ENCODE measurements around the gene GARIN1A.

DNA sequence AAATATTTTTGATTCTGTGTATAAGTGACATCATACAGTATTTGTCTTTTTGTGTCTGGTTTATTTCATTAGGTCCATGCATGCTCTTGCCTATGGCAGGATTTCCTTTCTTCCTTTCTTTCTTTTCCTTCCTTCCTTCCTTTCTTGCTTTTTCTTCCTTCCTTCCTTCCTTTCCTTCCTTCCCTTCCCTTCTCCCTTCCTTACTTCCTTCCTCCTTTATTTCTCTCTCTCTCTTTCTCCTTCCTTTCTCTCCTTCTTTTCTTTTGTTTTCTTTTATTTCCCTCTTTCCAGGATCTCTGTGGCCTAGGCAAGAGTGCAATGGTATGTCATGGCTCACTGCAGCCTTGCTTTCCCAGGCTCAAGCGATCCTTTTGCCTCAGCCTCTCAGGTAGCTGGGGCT lies 35.7 kb downstream of the GARIN1A start:
- TF ChIP-seq CTCF (IDR thresholded peaks at IDR 0.05) (no peak), EZH2 (IDR thresholded peaks at IDR 0.05; ENCODE audit: borderline replicate concordance, insufficient read depth, low read depth, low read length, poor library complexity, severe bottlenecking) (no peak)
